Ovary (tissue), 10 donors: Measurements from ENCODE around the gene KIAA1614. TPM values are rescaled to one million over a fixed set of nuclear protein-coding genes. Genes with fewer than 3 reads are reported as not detected.

Experiments used
- DNase-seq, 5 donors: peaks; one replicate each; pipeline ENCODE4 v3.0.0-alpha.2; 2019 to 2020
- H3K27ac ChIP-seq, 2 donors: fragments of 200-600 bp; one replicate each; pipeline versions ENCODE4 v1.5.1 to v1.8.0; 2019 to 2022
- H3K27me3 ChIP-seq: fragments of 200-600 bp; one replicate; pipeline ENCODE4 v1.8.0; 2022
- H3K36me3 ChIP-seq: fragments of 200-600 bp; sonication (generic); one replicate; pipeline ENCODE4 v1.5.1; 2019
- H3K4me1 ChIP-seq: one replicate; pipeline ENCODE4 v1.8.1; 2013; ENCODE audit warnings: mild to moderate bottlenecking, moderate library complexity; ENCODE audit not compliant: insufficient read depth
- H3K4me3 ChIP-seq: fragments of 200-600 bp; sonication (generic); one replicate; pipeline ENCODE4 v1.5.1; 2017
- H3K9me3 ChIP-seq, 2 donors: fragments of 200-600 bp in 1 of 2; sonication (generic) in 1 of 2; one replicate each; pipeline versions ENCODE4 v1.5.1 to v1.8.1; 2013 to 2019; ENCODE audit warnings: mild to moderate bottlenecking in 1 of 2, moderate library complexity in 1 of 2
- CTCF ChIP-seq, 3 donors: fragments of 450-650 bp in 2 of 3; fragments of 200-600 bp in 1 of 3; IDR thresholded peaks; one replicate each; pipeline versions ENCODE4 v1.5.1 to v1.8.0; 2016 to 2022; ENCODE audit warnings: antibody characterized with exemption in 3 of 3, mild to moderate bottlenecking in 1 of 3
- EP300 ChIP-seq: sonication (generic); formaldehyde crosslinking; IDR thresholded peaks from one replicate; pipeline ENCODE4 v1.6.1; 2017; ENCODE audit warnings: antibody characterized with exemption
- POLR2A ChIP-seq: fragments of 450-650 bp; IDR thresholded peaks from one replicate; pipeline ENCODE4 v1.6.1; 2017; ENCODE audit warnings: antibody characterized with exemption, mild to moderate bottlenecking, moderate library complexity
- WGBS, 3 donors: extraction: QIAGEN DNeasy Blood & Tissue Kit in 1 of 3; methylation state at CpG; one replicate each; pipeline versions ENCODE4 v1.1.5 to v1.1.7; 2013 to 2017; 5-methylcytosine and 5-hydroxymethylcytosine counted together
- intact Hi-C, 4 donors: fragments of 100-400 bp; cut with DNase I; formaldehyde crosslinking; loops; one replicate each; pipeline versions ENCODE4 v1.11.0 to v1.15.1; 2022 to 2023
- long read RNA-seq, 3 donors: library from polyadenylated mRNA in 2 of 3; unstranded in 2 of 3; transcript quantifications; one replicate each; pipeline ENCODE4 v2.0.0 and lab custom pipeline, GENCODE V29; 2021 to 2026
- polyA plus RNA-seq, 2 donors: library from polyadenylated mRNA; stranded (reverse); fragments of 200-250 nt in 1 of 2; fragments of 350-450 nt in 1 of 2; fragmentation: Illumina TruSeq in 1 of 2; extraction: RNeasy Lipid Tissue Mini Kit (QIAGEN cat#74804) in 1 of 2; gene quantifications; one replicate each; pipeline ENCODE4 v1.2.3, GENCODE V29; 2013 to 2014
- total RNA-seq, 7 donors: library from RNA; depleted of rRNA in 2 of 7; stranded (reverse); fragments of >200 nt in 2 of 7; fragmentation: NEBNext Ultra II Directional in 3 of 7; extraction: Animal tissue kit (Norgen Biotek cat#: 25700) in 3 of 7; gene quantifications; one replicate each; pipeline versions ENCODE4 v1.1.0 to v1.2.4, GENCODE V29; 2016 to 2023
- donor health status: DM: no; HTN: no; CAD: no; lungs with moderate emphysema.
- donor health status: DM: no; HTN: no; CAD: no.
- donor health status: Bipolar disorder and iron deficiency.
- donor health status: DM: yes; HTN: yes; CAD: no.
- donor health status: DM: no; HTN: no; CAD: no.
- donor health status: DM: yes; HTN: yes; CAD: no.

The KIAA1614 gene
- 10 to 100 TPM in 4 of 7 donors, 1 to 10 TPM in 3; 2.4 to 15.1 (median 11.4) TPM for total RNA-seq
- polyA plus RNA-seq: 10 to 100 TPM in 1 of 2 donors, 1 to 10 TPM in 1; 1.1 to 10.5 TPM
- long read RNA-seq, donor 1, transcript KIAA1614-203 (4 exons, 992 nt): major isoform, 7 of 18 reads
- long read RNA-seq, donor 1, partial matches to known transcripts: 4 of 18 reads
- long read RNA-seq, donor 1, other reads (novel, unspliced or antisense): 7 of 18 reads
- long read RNA-seq, donor 2: 0 reads
- long read RNA-seq, donor 3, full-length matches to known transcripts: 1 of 18 reads
- long read RNA-seq, donor 3, partial matches to known transcripts: 11 of 18 reads
- long read RNA-seq, donor 3, other reads (novel, unspliced or antisense): 6 of 18 reads

GRCh38 chr1:180912801-180913565, at the start of gene KIAA1614:
TSS of gene KIAA1614 (plus strand) at chr1:180912897. CDS start at chr1:180913244, 347 bp downstream.
- Histone ChIP-seq H3K36me3 (no peaks in the 10 kb centered on the region), H3K4me1 (no peaks in the 10 kb centered on the region), H3K27ac (peak within 1 kb of the TSS; percentile 56 to 94), H3K27me3 (no peaks in the 10 kb centered on the region), H3K4me3 (peak within 1 kb of the TSS; percentile 64), H3K9me3 (no peaks in the 10 kb centered on the region)
- 0 to 1% (median 1%) methylated on average over 19 to 76 of the region's 76 CpGs for WGBS, 3 donors
- peak; percentile 50 to 72 (median 54) for DNase-seq
- TF ChIP-seq EP300 (no peak), POLR2A (peak; percentile 7), CTCF (IDR thresholded peaks at IDR 0.05) (no peak)
- intact Hi-C loops: no loop called here

- intact Hi-C loops: loop anchor here in 2 of 4 donors (5.0 kb wide), 2 partner anchors 331 to 346 kb away; no protein-coding TSS in a partner anchor
- Histone ChIP-seq H3K27ac (no peak overlapping the region), H3K27me3 (no peaks in the 10 kb centered on the region), H3K4me3 (no peak overlapping the region), H3K36me3 (no peaks in the 10 kb centered on the region), H3K4me1 (no peaks in the 10 kb centered on the region), H3K9me3 (no peaks in the 10 kb centered on the region)
- WGBS, 3 donors: 19 to 25% (median 22%) methylated on average over 6 of the region's 6 CpGs
- TF ChIP-seq EP300: no peak
- TF ChIP-seq CTCF (IDR thresholded peaks at IDR 0.05): peak; percentile 26 to 75 (median 69)
- DNase-seq: peak in 1 of 5 donors; percentile 39
Measured at GRCh38 chr1:180863158-180863775, 49.4 kb upstream of the KIAA1614 start.

- WGBS, 3 donors: 43 to 57% (median 49%) methylated on average over 6 of the region's 6 CpGs
- intact Hi-C loops: loop anchor here (5.0 to 10.0 kb wide), 3 partner anchors 260 to 285 kb away; no protein-coding TSS in a partner anchor
Measured at GRCh38 chr1:180881806-180882509, 30.7 kb upstream of the KIAA1614 start.

More at GRCh38 chr1:180881806-180882509, 30.7 kb upstream of the KIAA1614 start:
- no peaks in the 10 kb centered on the region for H3K36me3 ChIP-seq
- no peak overlapping the region for H3K4me3 ChIP-seq
- peak in 2 of 3 donors; percentile 64 to 69 for TF ChIP-seq CTCF (IDR thresholded peaks at IDR 0.05)
- no peak for TF ChIP-seq POLR2A
- no peaks in the 10 kb centered on the region for H3K4me1 ChIP-seq
- no peaks in the 10 kb centered on the region for H3K9me3 ChIP-seq
- H3K27ac ChIP-seq: no peak overlapping the region
- no peaks in the 10 kb centered on the region for H3K27me3 ChIP-seq
- no peak for DNase-seq
